ENCODE data around the gene PCK1.

GRCh38 chr20:57576617-57577550 is 16.0 kb downstream of the PCK1 start:
- TF ChIP-seq REST (IDR thresholded peaks at IDR 0.05; ENCODE audit: insufficient read depth in 1 of 2, low read depth in 2 of 2, low read length in 2 of 2) (no peak), SIN3A (IDR thresholded peaks at IDR 0.05; ENCODE audit: borderline replicate concordance, insufficient read depth, low read length) (no peak)
